Loucy (cell line): Measurements from ENCODE around the gene TTC7B.

Source experiments
- H2AFZ ChIP-seq: fragments of 200-600 bp; sonication (generic); 2 replicates; pipeline ENCODE4 v1.6.0; 2016; ENCODE audit warnings: antibody characterized with exemption, mild to moderate bottlenecking, low read length, moderate library complexity
- H3F3A ChIP-seq: fragments of 200-600 bp; 2 replicates; pipeline ENCODE4 v1.6.0; 2016; ENCODE audit warnings: antibody characterized with exemption, low read depth, mild to moderate bottlenecking
- H3K27me3 ChIP-seq: fragments of 200-600 bp; sonication (generic); 2 replicates; pipeline ENCODE4 v1.6.1; 2014; ENCODE audit warnings: low read length, mild to moderate bottlenecking; ENCODE audit not compliant: insufficient read depth, poor library complexity, severe bottlenecking
- H3K36me3 ChIP-seq: fragments of 200-600 bp; sonication (generic); 2 replicates; pipeline ENCODE4 v1.6.1; 2016; ENCODE audit warnings: low read length; ENCODE audit not compliant: insufficient read depth
- H3K4me1 ChIP-seq: fragments of 200-600 bp; sonication (generic); 2 replicates; pipeline ENCODE4 v1.5.1; 2014; ENCODE audit warnings: low read length, mild to moderate bottlenecking; ENCODE audit not compliant: insufficient read depth, poor library complexity, severe bottlenecking
- H3K4me2 ChIP-seq: fragments of 200-600 bp; sonication (generic); 2 replicates; pipeline ENCODE4 v1.6.0; 2014; ENCODE audit warnings: antibody characterized with exemption, low read length, low read depth, mild to moderate bottlenecking; ENCODE audit not compliant: poor library complexity, severe bottlenecking
- H3K4me3 ChIP-seq: fragments of 200-600 bp; sonication (generic); 2 replicates; pipeline ENCODE4 v1.5.1; 2014; ENCODE audit warnings: low read length, mild to moderate bottlenecking, mixed read lengths; ENCODE audit not compliant: poor library complexity, severe bottlenecking
- H3K79me2 ChIP-seq: fragments of 200-600 bp; sonication (generic); 2 replicates; pipeline ENCODE4 v1.6.1; 2014; ENCODE audit warnings: low read length; ENCODE audit not compliant: insufficient read depth
- H3K9ac ChIP-seq: fragments of 200-600 bp; sonication (generic); 2 replicates; pipeline ENCODE4 v1.6.0; 2014; ENCODE audit warnings: mild to moderate bottlenecking, low read depth, low read length, moderate library complexity; ENCODE audit not compliant: poor library complexity, severe bottlenecking
- H3K9me2 ChIP-seq: fragments of 200-600 bp; sonication (generic); replicated peaks from 2 replicates; pipeline ENCODE4 v1.6.1; 2016; ENCODE audit warnings: low read depth, low read length, mixed read lengths
- H3K9me3 ChIP-seq: fragments of 200-600 bp; sonication (generic); 2 replicates; pipeline ENCODE4 v1.6.1; 2014; ENCODE audit warnings: mild to moderate bottlenecking, antibody characterized with exemption, low read length, low read depth; ENCODE audit not compliant: insufficient read depth
- H4K20me1 ChIP-seq: fragments of 200-600 bp; sonication (generic); 2 replicates; pipeline ENCODE4 v1.6.0; 2014; ENCODE audit warnings: antibody characterized with exemption, low read length, mild to moderate bottlenecking; ENCODE audit not compliant: insufficient read depth, poor library complexity, severe bottlenecking
- EZH2phosphoT487 ChIP-seq: fragments of 200-600 bp; IDR thresholded peaks from 2 replicates; pipeline ENCODE4 v1.6.1; 2018; ENCODE audit warnings: antibody characterized with exemption, mild to moderate bottlenecking, moderate library complexity, borderline replicate concordance
- TF ChIP-seq, protein P1 (sequence below): fragments of 200-600 bp; sonication (generic); conservative IDR thresholded peaks from 2 replicates; pipeline ENCODE4 v1.5.1; 2014; ENCODE audit warnings: mild to moderate bottlenecking, antibody characterized with exemption, low read length

Gene TTC7B

DNA sequence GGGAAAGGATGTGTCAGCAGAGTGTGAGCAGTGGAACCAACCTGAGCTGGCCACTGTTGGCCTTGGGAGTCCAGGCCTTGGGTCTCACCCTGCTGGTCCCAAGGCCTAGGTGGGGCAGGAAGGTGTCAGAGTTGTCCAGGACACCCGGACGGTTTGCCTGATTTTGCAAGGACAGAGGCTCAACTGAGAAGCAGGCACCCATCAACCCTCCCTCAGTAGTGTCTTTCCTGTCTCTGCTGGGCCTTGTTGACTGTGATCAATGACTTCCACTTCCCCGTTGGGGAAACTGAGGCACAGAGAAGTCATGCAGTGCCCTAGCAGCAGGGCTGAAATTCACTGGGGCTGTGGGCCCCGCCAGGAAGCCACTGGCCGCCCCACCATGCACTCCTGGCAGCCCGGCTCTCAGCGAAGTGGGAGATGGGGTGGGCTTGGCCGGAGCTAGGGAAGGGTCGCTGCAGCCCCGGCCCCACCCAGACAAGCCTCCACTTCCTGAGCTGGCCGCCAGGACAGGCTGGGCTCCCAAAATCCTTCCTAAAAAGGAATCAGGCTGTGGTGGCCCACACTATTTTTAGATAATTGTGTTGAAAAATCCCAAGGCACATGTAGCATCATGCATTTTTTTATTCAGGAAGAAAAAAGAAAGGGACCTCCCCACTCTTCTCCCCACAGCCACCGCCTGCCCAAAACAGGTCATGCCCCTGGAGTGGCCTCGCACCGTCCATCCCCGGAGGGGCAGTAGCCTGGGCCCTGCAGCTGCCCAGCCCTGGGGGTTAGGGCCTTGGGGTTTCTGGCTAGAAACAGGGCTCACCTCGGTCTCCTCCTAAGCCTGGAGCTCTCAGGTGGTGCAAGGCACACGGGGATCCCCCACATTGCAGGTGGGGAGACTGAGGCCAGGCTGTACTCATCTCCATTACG, 292.0 kb downstream of the TTC7B start:
- no peaks in the 10 kb centered on the region for H4K20me1 ChIP-seq
- no peaks in the 10 kb centered on the region for H3K36me3 ChIP-seq
- no peaks in the 10 kb centered on the region for H3K27me3 ChIP-seq
- no peaks in the 10 kb centered on the region for H3K9me2 ChIP-seq
- H3K4me1 ChIP-seq: no peaks in the 10 kb centered on the region
- H3K9me3 ChIP-seq: no peaks in the 10 kb centered on the region
- no peak overlapping the region for H2AFZ ChIP-seq
- H3F3A ChIP-seq: no peaks in the 10 kb centered on the region
- H3K4me2 ChIP-seq: no peak overlapping the region
- no peak overlapping the region for H3K4me3 ChIP-seq
- TF ChIP-seq EZH2phosphoT487: no peak
- TF ChIP-seq, protein P1, sequence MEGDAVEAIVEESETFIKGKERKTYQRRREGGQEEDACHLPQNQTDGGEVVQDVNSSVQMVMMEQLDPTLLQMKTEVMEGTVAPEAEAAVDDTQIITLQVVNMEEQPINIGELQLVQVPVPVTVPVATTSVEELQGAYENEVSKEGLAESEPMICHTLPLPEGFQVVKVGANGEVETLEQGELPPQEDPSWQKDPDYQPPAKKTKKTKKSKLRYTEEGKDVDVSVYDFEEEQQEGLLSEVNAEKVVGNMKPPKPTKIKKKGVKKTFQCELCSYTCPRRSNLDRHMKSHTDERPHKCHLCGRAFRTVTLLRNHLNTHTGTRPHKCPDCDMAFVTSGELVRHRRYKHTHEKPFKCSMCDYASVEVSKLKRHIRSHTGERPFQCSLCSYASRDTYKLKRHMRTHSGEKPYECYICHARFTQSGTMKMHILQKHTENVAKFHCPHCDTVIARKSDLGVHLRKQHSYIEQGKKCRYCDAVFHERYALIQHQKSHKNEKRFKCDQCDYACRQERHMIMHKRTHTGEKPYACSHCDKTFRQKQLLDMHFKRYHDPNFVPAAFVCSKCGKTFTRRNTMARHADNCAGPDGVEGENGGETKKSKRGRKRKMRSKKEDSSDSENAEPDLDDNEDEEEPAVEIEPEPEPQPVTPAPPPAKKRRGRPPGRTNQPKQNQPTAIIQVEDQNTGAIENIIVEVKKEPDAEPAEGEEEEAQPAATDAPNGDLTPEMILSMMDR: no peak
- H3K79me2 ChIP-seq: no peaks in the 10 kb centered on the region
- no peak overlapping the region for H3K9ac ChIP-seq

GRCh38 chr14:90523544-90523943, 292.7 kb downstream of the TTC7B start:
- no peak overlapping the region for H3K4me3 ChIP-seq
- H3K4me2 ChIP-seq: no peak overlapping the region
- TF ChIP-seq, protein P1: no peak
- no peak for TF ChIP-seq EZH2phosphoT487
- no peaks in the 10 kb centered on the region for H3K36me3 ChIP-seq
- H3F3A ChIP-seq: no peaks in the 10 kb centered on the region
- H2AFZ ChIP-seq: no peak overlapping the region
- H3K4me1 ChIP-seq: no peaks in the 10 kb centered on the region
- H3K9me3 ChIP-seq: no peaks in the 10 kb centered on the region
- H3K79me2 ChIP-seq: no peaks in the 10 kb centered on the region
- no peaks in the 10 kb centered on the region for H3K27me3 ChIP-seq
- no peaks in the 10 kb centered on the region for H3K9me2 ChIP-seq
- no peaks in the 10 kb centered on the region for H4K20me1 ChIP-seq
- H3K9ac ChIP-seq: no peak overlapping the region

GRCh38 chr14:90522571-90523191, 293.5 kb downstream of the TTC7B start:
- Histone ChIP-seq H3K9me2 (no peaks in the 10 kb centered on the region), H2AFZ (no peak overlapping the region), H3K27me3 (no peaks in the 10 kb centered on the region), H3F3A (no peaks in the 10 kb centered on the region), H3K4me2 (no peak overlapping the region), H3K79me2 (no peaks in the 10 kb centered on the region), H3K9me3 (no peaks in the 10 kb centered on the region), H3K4me3 (no peak overlapping the region), H3K9ac (no peak overlapping the region), H3K4me1 (no peaks in the 10 kb centered on the region), H4K20me1 (no peaks in the 10 kb centered on the region), H3K36me3 (no peaks in the 10 kb centered on the region)
- no peak for TF ChIP-seq EZH2phosphoT487
- TF ChIP-seq, protein P1: no peak
